ENCODE data around the gene SLC26A9. TPM values are rescaled to one million over a fixed set of nuclear protein-coding genes. Genes with fewer than 3 reads are reported as not detected.

Gene SLC26A9
- total and polyA plus RNA-seq, 9 of the 15 experiments (the other 6 are each of a cell fraction or from before 2014, with no cell fraction given): 0.03 TPM; not detected in 8

DNA sequence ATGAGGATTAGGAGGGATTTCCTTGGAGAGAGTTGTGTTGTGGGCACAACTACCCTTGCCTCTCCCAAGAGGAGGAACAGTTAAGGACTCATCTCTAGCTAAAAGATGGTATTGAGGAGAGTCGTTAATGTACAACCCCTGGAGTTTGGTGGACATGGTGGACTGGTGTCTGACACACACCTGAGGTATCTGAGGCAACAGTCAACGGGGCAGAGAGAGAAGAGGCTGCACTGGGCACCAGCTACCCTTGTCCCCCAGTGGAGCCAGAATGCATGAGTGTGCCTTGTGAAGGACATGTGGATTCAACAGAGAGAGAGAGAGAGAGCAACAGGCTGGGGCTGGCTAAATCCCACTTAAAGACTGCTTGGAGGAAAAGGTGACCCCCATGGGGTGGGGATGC, 47.0 kb upstream of the SLC26A9 start:
- Histone ChIP-seq H3K36me3 (ENCODE audit: control insufficient read depth, insufficient read depth, low read length) (no peaks in the 10 kb centered on the region), H2AFZ (ENCODE audit: low read depth, low read length) (no peak overlapping the region), H3K79me2 (ENCODE audit: control insufficient read depth, insufficient read depth, low read length) (no peaks in the 10 kb centered on the region), H3K27ac (ENCODE audit: extremely low read depth, low read depth, low read length) (no peak overlapping the region), H3K9me1 (ENCODE audit: control insufficient read depth, insufficient read depth, low read length) (no peaks in the 10 kb centered on the region), H3K4me2 (ENCODE audit: insufficient read depth, low read length) (no peak overlapping the region), H3K4me3 (no peak overlapping the region), H3K27me3 (ENCODE audit: control insufficient read depth in 2 of 2, insufficient read depth in 2 of 2, low read length in 2 of 2) (peaks cover 14 to 56% of the 10 kb centered on the region in 2 experiments), H4K20me1 (replicated peaks; ENCODE audit: control insufficient read depth, insufficient read depth, low read length) (0 out of 2 replicates have a peak, but pooled peaks cover 7% of the 10 kb centered on the region), H3K4me1 (replicated peaks in 1 of 2; ENCODE audit: control insufficient read depth in 2 of 2, insufficient read depth in 2 of 2, low read length in 2 of 2) (no peaks in the 10 kb centered on the region), H3K9me3 (replicated peaks; ENCODE audit: control insufficient read depth, insufficient read depth, low read depth, low read length) (no peaks in the 10 kb centered on the region), H3K9ac (ENCODE audit: insufficient read depth in 1 of 2, low read depth in 2 of 2, low read length in 2 of 2) (no peak overlapping the region)
- FAIRE-seq: no peak
- intact Hi-C loops (cut with micrococcal nuclease): no loop called here
- 0% methylated on average over 2 of the region's 2 CpGs for WGBS (ENCODE audit: insufficient coverage, low coverage, missing lambda C conversion rate)
- no TSS peak for BruUV-seq (replicated peaks)
- no peak for ATAC-seq
- in situ Hi-C loops (cut with MboI): no loop called here
- TF ChIP-seq, protein P1, sequence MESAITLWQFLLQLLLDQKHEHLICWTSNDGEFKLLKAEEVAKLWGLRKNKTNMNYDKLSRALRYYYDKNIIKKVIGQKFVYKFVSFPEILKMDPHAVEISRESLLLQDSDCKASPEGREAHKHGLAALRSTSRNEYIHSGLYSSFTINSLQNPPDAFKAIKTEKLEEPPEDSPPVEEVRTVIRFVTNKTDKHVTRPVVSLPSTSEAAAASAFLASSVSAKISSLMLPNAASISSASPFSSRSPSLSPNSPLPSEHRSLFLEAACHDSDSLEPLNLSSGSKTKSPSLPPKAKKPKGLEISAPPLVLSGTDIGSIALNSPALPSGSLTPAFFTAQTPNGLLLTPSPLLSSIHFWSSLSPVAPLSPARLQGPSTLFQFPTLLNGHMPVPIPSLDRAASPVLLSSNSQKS (CRISPR knock-in tag; IDR thresholded peaks at IDR 0.05): no peak
- TF ChIP-seq ETV5 (CRISPR knock-in tag; IDR thresholded peaks at IDR 0.05; ENCODE audit: low read depth) (no peak), ZBTB7A (IDR thresholded peaks at IDR 0.05; ENCODE audit: borderline replicate concordance, control insufficient read depth, low read depth, low read length) (no peak)
- DNase-seq (ENCODE audit: extremely low read depth in 1 of 4, low spot score in 3 of 4): no peak
- ChIA-PET POLR2A (no interaction called here), CTCF (ENCODE audit: low intra/inter-chr PET ratio) (interaction anchor here (0.7 kb wide), 1 partner anchor 113 kb away, joined by 3 read pairs; no protein-coding TSS in a partner anchor)

DNA sequence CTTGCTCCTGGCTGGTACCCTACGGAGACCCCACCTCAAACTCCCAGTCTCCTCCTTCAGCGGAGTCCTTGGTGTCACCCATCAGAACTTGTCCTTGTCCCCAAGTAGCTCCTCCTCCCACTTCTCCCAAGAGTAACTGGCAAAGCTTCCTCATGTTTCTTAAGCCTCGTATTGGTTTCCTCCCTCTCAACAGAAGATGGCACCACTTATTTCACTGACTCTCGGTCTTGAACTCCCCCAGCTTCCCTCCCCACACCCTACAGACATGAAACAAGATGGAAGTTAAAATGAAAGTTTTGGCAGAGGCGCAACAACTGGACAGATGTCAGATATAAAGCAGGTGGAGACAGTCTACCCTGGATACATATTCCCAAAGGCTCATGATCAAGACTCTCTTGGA, 46.5 kb upstream of the SLC26A9 start:
- Histone ChIP-seq H2AFZ (ENCODE audit: low read depth, low read length) (no peak overlapping the region), H3K27me3 (ENCODE audit: control insufficient read depth in 2 of 2, insufficient read depth in 2 of 2, low read length in 2 of 2) (peaks cover 14 to 58% of the 10 kb centered on the region in 2 experiments), H3K79me2 (ENCODE audit: control insufficient read depth, insufficient read depth, low read length) (no peaks in the 10 kb centered on the region), H3K9ac (ENCODE audit: insufficient read depth in 1 of 2, low read depth in 2 of 2, low read length in 2 of 2) (no peak overlapping the region), H3K9me1 (ENCODE audit: control insufficient read depth, insufficient read depth, low read length) (no peaks in the 10 kb centered on the region), H4K20me1 (replicated peaks; ENCODE audit: control insufficient read depth, insufficient read depth, low read length) (0 out of 2 replicates have a peak, but pooled peaks cover 9% of the 10 kb centered on the region), H3K27ac (ENCODE audit: extremely low read depth, low read depth, low read length) (no peak overlapping the region), H3K4me1 (replicated peaks in 1 of 2; ENCODE audit: control insufficient read depth in 2 of 2, insufficient read depth in 2 of 2, low read length in 2 of 2) (no peaks in the 10 kb centered on the region), H3K9me3 (replicated peaks; ENCODE audit: control insufficient read depth, insufficient read depth, low read depth, low read length) (no peaks in the 10 kb centered on the region), H3K4me2 (ENCODE audit: insufficient read depth, low read length) (no peak overlapping the region), H3K36me3 (ENCODE audit: control insufficient read depth, insufficient read depth, low read length) (no peaks in the 10 kb centered on the region), H3K4me3 (no peak overlapping the region)
- ATAC-seq (no peak), DNase-seq (ENCODE audit: extremely low read depth in 1 of 4, low spot score in 3 of 4) (no peak), FAIRE-seq (no peak)
- WGBS (ENCODE audit: insufficient coverage, low coverage, missing lambda C conversion rate): 0% methylated on average over 5 of the region's 5 CpGs
- ChIA-PET CTCF (ENCODE audit: low intra/inter-chr PET ratio) (interaction anchor here (0.7 kb wide), 1 partner anchor 114 kb away, joined by 3 read pairs; no protein-coding TSS in a partner anchor), POLR2A (no interaction called here)
- intact Hi-C loops (cut with micrococcal nuclease) (no loop called here), in situ Hi-C loops (cut with MboI) (no loop called here)
- BruUV-seq (replicated peaks): no TSS peak
- TF ChIP-seq MEIS2 (IDR thresholded peaks at IDR 0.05; ENCODE audit: partially characterized antibody): no peak
- TF ChIP-seq, protein P2, sequence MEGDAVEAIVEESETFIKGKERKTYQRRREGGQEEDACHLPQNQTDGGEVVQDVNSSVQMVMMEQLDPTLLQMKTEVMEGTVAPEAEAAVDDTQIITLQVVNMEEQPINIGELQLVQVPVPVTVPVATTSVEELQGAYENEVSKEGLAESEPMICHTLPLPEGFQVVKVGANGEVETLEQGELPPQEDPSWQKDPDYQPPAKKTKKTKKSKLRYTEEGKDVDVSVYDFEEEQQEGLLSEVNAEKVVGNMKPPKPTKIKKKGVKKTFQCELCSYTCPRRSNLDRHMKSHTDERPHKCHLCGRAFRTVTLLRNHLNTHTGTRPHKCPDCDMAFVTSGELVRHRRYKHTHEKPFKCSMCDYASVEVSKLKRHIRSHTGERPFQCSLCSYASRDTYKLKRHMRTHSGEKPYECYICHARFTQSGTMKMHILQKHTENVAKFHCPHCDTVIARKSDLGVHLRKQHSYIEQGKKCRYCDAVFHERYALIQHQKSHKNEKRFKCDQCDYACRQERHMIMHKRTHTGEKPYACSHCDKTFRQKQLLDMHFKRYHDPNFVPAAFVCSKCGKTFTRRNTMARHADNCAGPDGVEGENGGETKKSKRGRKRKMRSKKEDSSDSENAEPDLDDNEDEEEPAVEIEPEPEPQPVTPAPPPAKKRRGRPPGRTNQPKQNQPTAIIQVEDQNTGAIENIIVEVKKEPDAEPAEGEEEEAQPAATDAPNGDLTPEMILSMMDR (IDR thresholded peaks at IDR 0.05 in 2 of 3, conservative IDR thresholded peaks at IDR 0.05 in 1 of 3; ENCODE audit: insufficient read depth in 2 of 3, low read depth in 1 of 3, low read length in 3 of 3): 0 out of 6 replicates have a peak, but pooled peaks of 1 of the 3 experiments have one; percentile 9
- no peak for TF ChIP-seq ZNF324 (CRISPR knock-in tag; IDR thresholded peaks at IDR 0.05)
- TF ChIP-seq KDM5B (IDR thresholded peaks at IDR 0.05; ENCODE audit: insufficient replicate concordance, low read depth, low read length): no peak
- TF ChIP-seq NFXL1 (CRISPR knock-in tag; IDR thresholded peaks at IDR 0.05): no peak
- TF ChIP-seq, protein P3, sequence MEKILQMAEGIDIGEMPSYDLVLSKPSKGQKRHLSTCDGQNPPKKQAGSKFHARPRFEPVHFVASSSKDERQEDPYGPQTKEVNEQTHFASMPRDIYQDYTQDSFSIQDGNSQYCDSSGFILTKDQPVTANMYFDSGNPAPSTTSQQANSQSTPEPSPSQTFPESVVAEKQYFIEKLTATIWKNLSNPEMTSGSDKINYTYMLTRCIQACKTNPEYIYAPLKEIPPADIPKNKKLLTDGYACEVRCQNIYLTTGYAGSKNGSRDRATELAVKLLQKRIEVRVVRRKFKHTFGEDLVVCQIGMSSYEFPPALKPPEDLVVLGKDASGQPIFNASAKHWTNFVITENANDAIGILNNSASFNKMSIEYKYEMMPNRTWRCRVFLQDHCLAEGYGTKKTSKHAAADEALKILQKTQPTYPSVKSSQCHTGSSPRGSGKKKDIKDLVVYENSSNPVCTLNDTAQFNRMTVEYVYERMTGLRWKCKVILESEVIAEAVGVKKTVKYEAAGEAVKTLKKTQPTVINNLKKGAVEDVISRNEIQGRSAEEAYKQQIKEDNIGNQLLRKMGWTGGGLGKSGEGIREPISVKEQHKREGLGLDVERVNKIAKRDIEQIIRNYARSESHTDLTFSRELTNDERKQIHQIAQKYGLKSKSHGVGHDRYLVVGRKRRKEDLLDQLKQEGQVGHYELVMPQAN (IDR thresholded peaks at IDR 0.05; ENCODE audit: borderline replicate concordance): no peak
- TF ChIP-seq NEUROD1 (IDR thresholded peaks at IDR 0.05; ENCODE audit: borderline replicate concordance, low read depth, low read length, partially characterized antibody): no peak
- no peak for TF ChIP-seq KDM2B (CRISPR knock-in tag; IDR thresholded peaks at IDR 0.05)
